HepG2 (cell line): ENCODE measurements around the gene INHBC. TPM values are rescaled to one million over a fixed set of nuclear protein-coding genes. Genes with fewer than 3 reads are reported as not detected.

ENCODE experiments used
- ATF7-NPFF ChIP-seq: sonication (generic); formaldehyde crosslinking; IDR thresholded peaks from 2 replicates; pipeline ENCODE4 v1.8.1; 2023; ENCODE audit warnings: mild to moderate bottlenecking, low read depth, missing genetic modification reagents, moderate library complexity
- BHLHE40 ChIP-seq: IDR thresholded peaks from 2 replicates; pipeline ENCODE4 v1.6.1; 2011; ENCODE audit warnings: low read length, improper control_type of control experiment
- BRD4 ChIP-seq: sonication (generic); formaldehyde crosslinking; IDR thresholded peaks from 2 replicates; pipeline ENCODE4 v1.4.0; 2020; ENCODE audit warnings: missing genetic modification reagents
- ELF1 ChIP-seq: sonication (generic); formaldehyde crosslinking; IDR thresholded peaks from 2 replicates; pipeline ENCODE4 v1.4.0; 2020; ENCODE audit warnings: missing genetic modification reagents
- EP300 ChIP-seq, 3 experiments: sonication (generic) in 1 of 3; formaldehyde crosslinking in 1 of 3; IDR thresholded peaks; 2 replicates each; pipeline versions ENCODE4 v1.5.1 to v1.6.1; 2011 to 2020; ENCODE audit warnings: low read depth in 2 of 3, low read length in 2 of 3, borderline replicate concordance in 1 of 3, improper control_type of control experiment in 1 of 3, mild to moderate bottlenecking in 1 of 3, missing genetic modification reagents in 1 of 3, moderate library complexity in 1 of 3
- FOXP1 ChIP-seq, 2 experiments: fragments of 450-650 bp in 1 of 2; IDR thresholded peaks; 2 replicates each; pipeline ENCODE4 v1.6.1; 2017 to 2018; ENCODE audit warnings: antibody characterized with exemption in 1 of 2
- HOXD1 ChIP-seq: sonication (generic); formaldehyde crosslinking; IDR thresholded peaks from 2 replicates; pipeline ENCODE4 v1.5.0; 2020; ENCODE audit warnings: missing genetic modification reagents
- PAF1 ChIP-seq: IDR thresholded peaks from 2 replicates; pipeline ENCODE4 v1.6.1; 2016; ENCODE audit warnings: missing genetic modification reagents, missing compliant biosample characterization
- SMAD3 ChIP-seq: sonication (generic); formaldehyde crosslinking; IDR thresholded peaks from 2 replicates; pipeline ENCODE4 v1.4.0; 2020; ENCODE audit warnings: missing genetic modification reagents
- SOX6 ChIP-seq, 2 experiments: fragments of 450-650 bp in 1 of 2; sonication (generic) in 1 of 2; formaldehyde crosslinking in 1 of 2; IDR thresholded peaks; 2 replicates each; pipeline versions ENCODE4 v1.4.0 to v1.6.1; 2017 to 2020; ENCODE audit warnings: antibody characterized with exemption in 1 of 2, mild to moderate bottlenecking in 1 of 2, missing genetic modification reagents in 1 of 2
- ZNF234 ChIP-seq: sonication (generic); formaldehyde crosslinking; conservative IDR thresholded peaks from 2 replicates; pipeline ENCODE4 v1.5.1; 2020; ENCODE audit warnings: mild to moderate bottlenecking, missing genetic modification reagents
- ZNF567 ChIP-seq: sonication (generic); formaldehyde crosslinking; IDR thresholded peaks from 2 replicates; pipeline ENCODE4 v1.8.1; 2023; ENCODE audit warnings: mild to moderate bottlenecking, missing genetic modification reagents, borderline replicate concordance
- ZNF598 ChIP-seq: sonication (generic); formaldehyde crosslinking; IDR thresholded peaks from 2 replicates; pipeline ENCODE4 v1.5.1; 2020; ENCODE audit warnings: mild to moderate bottlenecking, missing genetic modification reagents, borderline replicate concordance
- ZNF605 ChIP-seq: sonication (generic); formaldehyde crosslinking; IDR thresholded peaks from 2 replicates; pipeline ENCODE4 v1.8.0; 2022; ENCODE audit warnings: mild to moderate bottlenecking, missing genetic modification reagents
- ZNF883 ChIP-seq: sonication (generic); formaldehyde crosslinking; IDR thresholded peaks from 2 replicates; pipeline ENCODE4 v1.5.1; 2020; ENCODE audit warnings: mild to moderate bottlenecking, missing genetic modification reagents; ENCODE audit errors: not compliant biosample characterization
- polyA plus RNA-seq, 8 experiments: library from polyadenylated mRNA; depleted of rRNA in 3 of 8; stranded (reverse) in 7 of 8; unstranded in 1 of 8; fragments of >200 nt; fragmentation: Illumina TruSeq in 4 of 8; extraction: Trizol in 4 of 8; gene quantifications; 2 replicates each; pipeline versions ENCODE4 v1.2.1 to v1.2.3, GENCODE V29; 2011 to 2016; ENCODE audit warnings: low read depth in 4 of 8, missing spikeins in 1 of 8, mixed read lengths in 1 of 8; ENCODE audit not compliant: insufficient read depth in 1 of 8
- total RNA-seq, 5 experiments: library from RNA; depleted of rRNA; stranded (reverse); fragments of >200 nt; fragmentation: Illumina TruSeq; extraction: Trizol; gene quantifications; 2 replicates each; pipeline ENCODE4 v1.2.3, GENCODE V29; 2016; ENCODE audit warnings: low read depth in 1 of 5
- TF ChIP-seq, protein P1 (sequence below): sonication (generic); formaldehyde crosslinking; IDR thresholded peaks from 2 replicates; pipeline ENCODE4 v1.8.0; 2022; ENCODE audit warnings: missing genetic modification reagents, mild to moderate bottlenecking, moderate library complexity, borderline replicate concordance
- TF ChIP-seq, protein P2 (sequence below): sonication (generic); formaldehyde crosslinking; conservative IDR thresholded peaks from 2 replicates; pipeline ENCODE4 v1.5.0; 2020; ENCODE audit warnings: missing genetic modification reagents
- TF ChIP-seq, protein P3 (sequence below): sonication (generic); formaldehyde crosslinking; IDR thresholded peaks from 2 replicates; pipeline ENCODE4 v1.4.0; 2020; ENCODE audit warnings: missing genetic modification reagents

INHBC gene
- total and polyA plus RNA-seq, 2 of the 13 experiments (the other 11 are each of a cell fraction or from before 2014, with no cell fraction given): 1.8 to 13.8 TPM

DNA sequence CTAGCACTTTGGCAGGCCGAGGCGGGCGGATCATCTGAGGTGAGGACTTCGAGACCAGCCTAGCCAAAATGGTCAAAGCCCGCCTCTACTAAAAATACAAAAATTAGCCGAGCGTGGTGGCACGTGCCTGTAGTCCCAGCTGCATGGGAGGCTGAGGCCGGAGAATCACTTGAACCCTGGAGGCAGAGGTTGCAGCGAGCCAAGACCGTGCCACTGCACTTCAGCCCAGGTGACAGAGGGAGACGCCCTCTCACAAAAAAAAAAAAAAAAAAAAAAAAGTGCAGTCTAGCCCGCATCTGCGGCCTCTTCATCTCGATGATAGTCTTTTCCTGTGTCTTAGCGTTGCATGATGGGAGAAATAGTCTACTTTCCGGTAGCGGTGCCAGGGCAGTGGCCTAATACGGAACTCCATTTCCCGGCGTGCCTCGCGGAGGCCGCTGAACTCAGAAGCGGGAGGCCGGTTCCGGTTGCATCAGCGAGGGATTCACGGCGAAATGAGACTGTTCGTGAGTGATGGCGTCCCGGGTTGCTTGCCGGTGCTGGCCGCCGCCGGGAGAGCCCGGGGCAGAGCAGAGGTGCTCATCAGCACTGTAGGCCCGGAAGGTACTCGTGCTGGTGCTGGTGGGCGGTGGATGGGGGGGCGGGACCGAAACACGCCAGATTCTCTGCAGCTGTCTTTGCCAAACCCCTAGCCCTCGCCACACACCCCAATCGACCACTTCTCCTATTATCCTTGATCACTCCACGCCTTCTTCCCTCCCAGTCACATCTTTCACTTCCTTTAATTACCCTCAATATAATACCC lies 53.2 kb downstream of the INHBC start, which contains the start of gene MARS1 (continued):
- no peak for TF ChIP-seq ATF7-NPFF (CRISPR knock-in tag)
- TF ChIP-seq, protein P1, sequence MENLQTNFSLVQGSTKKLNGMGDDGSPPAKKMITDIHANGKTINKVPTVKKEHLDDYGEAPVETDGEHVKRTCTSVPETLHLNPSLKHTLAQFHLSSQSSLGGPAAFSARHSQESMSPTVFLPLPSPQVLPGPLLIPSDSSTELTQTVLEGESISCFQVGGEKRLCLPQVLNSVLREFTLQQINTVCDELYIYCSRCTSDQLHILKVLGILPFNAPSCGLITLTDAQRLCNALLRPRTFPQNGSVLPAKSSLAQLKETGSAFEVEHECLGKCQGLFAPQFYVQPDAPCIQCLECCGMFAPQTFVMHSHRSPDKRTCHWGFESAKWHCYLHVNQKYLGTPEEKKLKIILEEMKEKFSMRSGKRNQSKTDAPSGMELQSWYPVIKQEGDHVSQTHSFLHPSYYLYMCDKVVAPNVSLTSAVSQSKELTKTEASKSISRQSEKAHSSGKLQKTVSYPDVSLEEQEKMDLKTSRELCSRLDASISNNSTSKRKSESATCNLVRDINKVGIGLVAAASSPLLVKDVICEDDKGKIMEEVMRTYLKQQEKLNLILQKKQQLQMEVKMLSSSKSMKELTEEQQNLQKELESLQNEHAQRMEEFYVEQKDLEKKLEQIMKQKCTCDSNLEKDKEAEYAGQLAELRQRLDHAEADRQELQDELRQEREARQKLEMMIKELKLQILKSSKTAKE (CRISPR knock-in tag): no peak
- TF ChIP-seq, protein P2, sequence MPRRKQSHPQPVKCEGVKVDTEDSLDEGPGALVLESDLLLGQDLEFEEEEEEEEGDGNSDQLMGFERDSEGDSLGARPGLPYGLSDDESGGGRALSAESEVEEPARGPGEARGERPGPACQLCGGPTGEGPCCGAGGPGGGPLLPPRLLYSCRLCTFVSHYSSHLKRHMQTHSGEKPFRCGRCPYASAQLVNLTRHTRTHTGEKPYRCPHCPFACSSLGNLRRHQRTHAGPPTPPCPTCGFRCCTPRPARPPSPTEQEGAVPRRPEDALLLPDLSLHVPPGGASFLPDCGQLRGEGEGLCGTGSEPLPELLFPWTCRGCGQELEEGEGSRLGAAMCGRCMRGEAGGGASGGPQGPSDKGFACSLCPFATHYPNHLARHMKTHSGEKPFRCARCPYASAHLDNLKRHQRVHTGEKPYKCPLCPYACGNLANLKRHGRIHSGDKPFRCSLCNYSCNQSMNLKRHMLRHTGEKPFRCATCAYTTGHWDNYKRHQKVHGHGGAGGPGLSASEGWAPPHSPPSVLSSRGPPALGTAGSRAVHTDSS (CRISPR knock-in tag): no peak
- no peak for TF ChIP-seq BRD4
- TF ChIP-seq PAF1 (CRISPR knock-in tag): no peak
- TF ChIP-seq ZNF234 (CRISPR knock-in tag): no peak
- TF ChIP-seq FOXP1 (IDR thresholded peaks at IDR 0.05): no peak
- no peak for TF ChIP-seq FOXP1 (CRISPR knock-in tag; IDR thresholded peaks at IDR 0.05)
- no peak for TF ChIP-seq ZNF567 (CRISPR knock-in tag)
- 0 out of 4 replicates have a peak, but pooled peaks have one; percentile 15 to 16 for TF ChIP-seq EP300 (IDR thresholded peaks at IDR 0.05; ENCODE audit: low read depth in 2 of 2, low read length in 2 of 2)
- TF ChIP-seq EP300 (CRISPR knock-in tag; IDR thresholded peaks at IDR 0.05; ENCODE audit: borderline replicate concordance): no peak
- no peak for TF ChIP-seq ZNF883 (CRISPR knock-in tag)
- TF ChIP-seq BHLHE40: peak; percentile 7; the same call in 1 of the 2 replicates
- no peak for TF ChIP-seq SMAD3
- peak; percentile 92 for TF ChIP-seq ELF1 (CRISPR knock-in tag)
- TF ChIP-seq, protein P3, sequence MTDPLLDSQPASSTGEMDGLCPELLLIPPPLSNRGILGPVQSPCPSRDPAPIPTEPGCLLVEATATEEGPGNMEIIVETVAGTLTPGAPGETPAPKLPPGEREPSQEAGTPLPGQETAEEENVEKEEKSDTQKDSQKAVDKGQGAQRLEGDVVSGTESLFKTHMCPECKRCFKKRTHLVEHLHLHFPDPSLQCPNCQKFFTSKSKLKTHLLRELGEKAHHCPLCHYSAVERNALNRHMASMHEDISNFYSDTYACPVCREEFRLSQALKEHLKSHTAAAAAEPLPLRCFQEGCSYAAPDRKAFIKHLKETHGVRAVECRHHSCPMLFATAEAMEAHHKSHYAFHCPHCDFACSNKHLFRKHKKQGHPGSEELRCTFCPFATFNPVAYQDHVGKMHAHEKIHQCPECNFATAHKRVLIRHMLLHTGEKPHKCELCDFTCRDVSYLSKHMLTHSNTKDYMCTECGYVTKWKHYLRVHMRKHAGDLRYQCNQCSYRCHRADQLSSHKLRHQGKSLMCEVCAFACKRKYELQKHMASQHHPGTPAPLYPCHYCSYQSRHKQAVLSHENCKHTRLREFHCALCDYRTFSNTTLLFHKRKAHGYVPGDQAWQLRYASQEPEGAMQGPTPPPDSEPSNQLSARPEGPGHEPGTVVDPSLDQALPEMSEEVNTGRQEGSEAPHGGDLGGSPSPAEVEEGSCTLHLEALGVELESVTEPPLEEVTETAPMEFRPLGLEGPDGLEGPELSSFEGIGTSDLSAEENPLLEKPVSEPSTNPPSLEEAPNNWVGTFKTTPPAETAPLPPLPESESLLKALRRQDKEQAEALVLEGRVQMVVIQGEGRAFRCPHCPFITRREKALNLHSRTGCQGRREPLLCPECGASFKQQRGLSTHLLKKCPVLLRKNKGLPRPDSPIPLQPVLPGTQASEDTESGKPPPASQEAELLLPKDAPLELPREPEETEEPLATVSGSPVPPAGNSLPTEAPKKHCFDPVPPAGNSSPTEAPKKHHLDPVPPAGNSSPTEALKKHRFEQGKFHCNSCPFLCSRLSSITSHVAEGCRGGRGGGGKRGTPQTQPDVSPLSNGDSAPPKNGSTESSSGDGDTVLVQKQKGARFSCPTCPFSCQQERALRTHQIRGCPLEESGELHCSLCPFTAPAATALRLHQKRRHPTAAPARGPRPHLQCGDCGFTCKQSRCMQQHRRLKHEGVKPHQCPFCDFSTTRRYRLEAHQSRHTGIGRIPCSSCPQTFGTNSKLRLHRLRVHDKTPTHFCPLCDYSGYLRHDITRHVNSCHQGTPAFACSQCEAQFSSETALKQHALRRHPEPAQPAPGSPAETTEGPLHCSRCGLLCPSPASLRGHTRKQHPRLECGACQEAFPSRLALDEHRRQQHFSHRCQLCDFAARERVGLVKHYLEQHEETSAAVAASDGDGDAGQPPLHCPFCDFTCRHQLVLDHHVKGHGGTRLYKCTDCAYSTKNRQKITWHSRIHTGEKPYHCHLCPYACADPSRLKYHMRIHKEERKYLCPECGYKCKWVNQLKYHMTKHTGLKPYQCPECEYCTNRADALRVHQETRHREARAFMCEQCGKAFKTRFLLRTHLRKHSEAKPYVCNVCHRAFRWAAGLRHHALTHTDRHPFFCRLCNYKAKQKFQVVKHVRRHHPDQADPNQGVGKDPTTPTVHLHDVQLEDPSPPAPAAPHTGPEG (CRISPR knock-in tag): no peak
- no peak for TF ChIP-seq SOX6 (IDR thresholded peaks at IDR 0.05)
- peak; percentile 76 for TF ChIP-seq SOX6 (CRISPR knock-in tag; IDR thresholded peaks at IDR 0.05)
- TF ChIP-seq ZNF598 (CRISPR knock-in tag): no peak
- TF ChIP-seq HOXD1 (CRISPR knock-in tag): no peak
- 0 out of 2 replicates have a peak, but pooled peaks have one; percentile 26 for TF ChIP-seq ZNF605 (CRISPR knock-in tag)
